ENCODE measurements around the gene RAD51B. TPM values are rescaled to one million over a fixed set of nuclear protein-coding genes. Genes with fewer than 3 reads are reported as not detected.

The RAD51B gene
- total RNA-seq, 2 donors from 2014 or later, result 22.8 to 33.8 TPM

GRCh38 chr14:68392393-68393141 lies 573.0 kb downstream of the RAD51B start:
- H3K4me3 ChIP-seq (ENCODE audit: low read length), result no peak overlapping the region
- H3K9me3 Mint-ChIP-seq, result no peaks in the 10 kb centered on the region
- peaks cover 23% of the 10 kb centered on the region for H3K4me1 Mint-ChIP-seq
- H3K4me3 Mint-ChIP-seq, result no peak overlapping the region
- TF ChIP-seq, protein P1, sequence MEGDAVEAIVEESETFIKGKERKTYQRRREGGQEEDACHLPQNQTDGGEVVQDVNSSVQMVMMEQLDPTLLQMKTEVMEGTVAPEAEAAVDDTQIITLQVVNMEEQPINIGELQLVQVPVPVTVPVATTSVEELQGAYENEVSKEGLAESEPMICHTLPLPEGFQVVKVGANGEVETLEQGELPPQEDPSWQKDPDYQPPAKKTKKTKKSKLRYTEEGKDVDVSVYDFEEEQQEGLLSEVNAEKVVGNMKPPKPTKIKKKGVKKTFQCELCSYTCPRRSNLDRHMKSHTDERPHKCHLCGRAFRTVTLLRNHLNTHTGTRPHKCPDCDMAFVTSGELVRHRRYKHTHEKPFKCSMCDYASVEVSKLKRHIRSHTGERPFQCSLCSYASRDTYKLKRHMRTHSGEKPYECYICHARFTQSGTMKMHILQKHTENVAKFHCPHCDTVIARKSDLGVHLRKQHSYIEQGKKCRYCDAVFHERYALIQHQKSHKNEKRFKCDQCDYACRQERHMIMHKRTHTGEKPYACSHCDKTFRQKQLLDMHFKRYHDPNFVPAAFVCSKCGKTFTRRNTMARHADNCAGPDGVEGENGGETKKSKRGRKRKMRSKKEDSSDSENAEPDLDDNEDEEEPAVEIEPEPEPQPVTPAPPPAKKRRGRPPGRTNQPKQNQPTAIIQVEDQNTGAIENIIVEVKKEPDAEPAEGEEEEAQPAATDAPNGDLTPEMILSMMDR (conservative IDR thresholded peaks at IDR 0.05), result no peak
- no peaks in the 10 kb centered on the region for H3K27me3 ChIP-seq (ENCODE audit: control insufficient read depth, insufficient read depth, low read length, poor library complexity, severe bottlenecking)
- H3K9me3 ChIP-seq (ENCODE audit: control insufficient read depth, low read length), result no peaks in the 10 kb centered on the region
- H3K36me3 Mint-ChIP-seq (ENCODE audit: low read depth), result no peaks in the 10 kb centered on the region
- DNase-seq, result no peak
- H3K36me3 ChIP-seq (ENCODE audit: control insufficient read depth, insufficient read depth, low read length), result no peaks in the 10 kb centered on the region
- no peaks in the 10 kb centered on the region for H3K27me3 Mint-ChIP-seq (ENCODE audit: insufficient read depth)
- H3K9ac ChIP-seq (ENCODE audit: extremely low read depth, low read length, poor library complexity, severe bottlenecking), result no peak overlapping the region
- H3K4me1 ChIP-seq (ENCODE audit: control insufficient read depth, insufficient read depth, low read length), result peaks cover 6% of the 10 kb centered on the region
- peak overlapping the region; percentile 70 for H3K27ac ChIP-seq (ENCODE audit: low read depth, low read length)
- no peak overlapping the region for H3K27ac Mint-ChIP-seq
- WGBS, 2 experiments (ENCODE audit: insufficient coverage in 1 of 2, insufficient read length in 1 of 2), result 78 to 93% methylated on average over 3 to 6 of the region's 7 CpGs

DNA sequence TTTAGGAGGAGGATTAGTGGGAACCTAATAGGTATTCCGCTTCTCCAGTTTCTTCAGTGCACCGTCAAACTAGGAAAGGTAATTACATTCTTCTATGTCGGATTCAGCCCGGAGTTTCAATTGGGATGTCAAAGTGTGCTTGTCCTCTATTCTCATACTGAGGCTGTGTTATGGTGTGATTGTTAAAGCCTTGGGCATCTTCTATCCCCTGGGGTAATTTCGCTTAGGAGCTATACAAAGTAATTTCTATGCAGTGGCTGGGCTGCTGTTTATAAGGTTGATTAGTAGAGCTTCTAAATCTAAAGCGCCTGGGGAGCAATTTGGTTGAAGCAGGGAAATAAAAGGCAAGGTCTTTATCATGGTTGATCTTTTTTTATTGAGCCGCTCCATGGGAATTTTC lies 573.7 kb downstream of the RAD51B start:
- no peaks in the 10 kb centered on the region for H3K36me3 Mint-ChIP-seq (ENCODE audit: low read depth)
- H3K9ac ChIP-seq (ENCODE audit: extremely low read depth, low read length, poor library complexity, severe bottlenecking), result no peak overlapping the region
- WGBS, 2 experiments (ENCODE audit: insufficient coverage in 1 of 2, insufficient read length in 1 of 2), result 83 to 89% methylated on average over 7 of the region's 7 CpGs

DNA sequence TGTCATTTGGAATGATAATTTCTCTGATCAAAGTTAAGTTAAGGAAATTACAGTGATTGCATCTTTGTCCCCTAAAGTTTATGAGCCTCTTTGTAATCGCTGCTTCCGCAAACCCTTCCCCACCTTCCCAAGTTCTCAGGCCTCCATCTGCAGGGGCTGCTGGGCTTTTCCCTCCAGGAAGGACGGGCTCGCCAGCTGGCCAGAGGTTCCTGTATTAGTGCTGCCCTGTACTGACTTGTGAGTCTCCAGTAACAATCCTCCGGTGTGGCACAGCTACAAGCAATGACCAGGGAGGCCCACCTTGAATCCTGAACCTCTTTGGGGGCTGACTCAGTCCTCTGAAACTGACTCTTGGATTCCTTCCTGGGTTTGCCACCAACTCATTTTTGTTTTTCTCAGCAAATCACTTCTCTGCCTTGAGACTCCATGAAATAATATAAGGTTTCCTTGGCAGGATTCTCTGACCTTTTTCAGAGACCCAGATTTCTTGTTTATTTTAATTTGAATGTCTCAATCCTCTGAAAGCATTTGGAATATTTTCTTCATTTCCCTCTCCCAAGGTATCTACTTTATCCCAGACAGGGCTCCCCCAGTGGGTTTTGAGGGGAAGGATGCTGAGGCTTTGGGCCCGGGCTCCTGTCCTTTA lies 574.7 kb downstream of the RAD51B start:
- DNase-seq, result no peak
- TF ChIP-seq, protein P1 (conservative IDR thresholded peaks at IDR 0.05), result no peak
- Mint-ChIP-seq H3K4me1 (peaks cover 32% of the 10 kb centered on the region), H3K27me3 (ENCODE audit: insufficient read depth) (no peaks in the 10 kb centered on the region), H3K36me3 (ENCODE audit: low read depth) (no peaks in the 10 kb centered on the region), H3K4me3 (no peak overlapping the region), H3K9me3 (no peaks in the 10 kb centered on the region), H3K27ac (no peak overlapping the region)
- Histone ChIP-seq H3K4me1 (ENCODE audit: control insufficient read depth, insufficient read depth, low read length) (peaks cover 11% of the 10 kb centered on the region), H3K4me3 (ENCODE audit: low read length) (no peak overlapping the region), H3K27ac (ENCODE audit: low read depth, low read length) (peak overlapping the region; percentile 88), H3K27me3 (ENCODE audit: control insufficient read depth, insufficient read depth, low read length, poor library complexity, severe bottlenecking) (no peaks in the 10 kb centered on the region), H3K9me3 (ENCODE audit: control insufficient read depth, low read length) (no peaks in the 10 kb centered on the region), H3K36me3 (ENCODE audit: control insufficient read depth, insufficient read depth, low read length) (no peaks in the 10 kb centered on the region), H3K9ac (ENCODE audit: extremely low read depth, low read length, poor library complexity, severe bottlenecking) (no peak overlapping the region)
- 89 to 95% methylated on average over 4 to 6 of the region's 6 CpGs for WGBS, 2 experiments (ENCODE audit: insufficient coverage in 1 of 2, insufficient read length in 1 of 2)

More for the DNA sequence above, 573.7 kb downstream of the RAD51B start:
- Mint-ChIP-seq H3K27me3 (ENCODE audit: insufficient read depth) (no peaks in the 10 kb centered on the region), H3K27ac (no peak overlapping the region), H3K4me3 (no peak overlapping the region), H3K4me1 (peaks cover 30% of the 10 kb centered on the region), H3K9me3 (no peaks in the 10 kb centered on the region)
- DNase-seq, result no peak
- peak overlapping the region; percentile 70 for H3K27ac ChIP-seq (ENCODE audit: low read depth, low read length)
- no peaks in the 10 kb centered on the region for H3K36me3 ChIP-seq (ENCODE audit: control insufficient read depth, insufficient read depth, low read length)
- H3K4me1 ChIP-seq (ENCODE audit: control insufficient read depth, insufficient read depth, low read length), result peaks cover 11% of the 10 kb centered on the region
- H3K9me3 ChIP-seq (ENCODE audit: control insufficient read depth, low read length), result no peaks in the 10 kb centered on the region
- H3K27me3 ChIP-seq (ENCODE audit: control insufficient read depth, insufficient read depth, low read length, poor library complexity, severe bottlenecking), result no peaks in the 10 kb centered on the region
- TF ChIP-seq, protein P1 (conservative IDR thresholded peaks at IDR 0.05), result no peak
- H3K4me3 ChIP-seq (ENCODE audit: low read length), result no peak overlapping the region

Measured in endodermal cell (in vitro differentiated cells).